ENCODE measurements around the gene NFASC. TPM values are rescaled to one million over a fixed set of nuclear protein-coding genes. Genes with fewer than 3 reads are reported as not detected.

NFASC gene
- total RNA-seq, 1 experiment from 2014 or later: 72.0 TPM

DNA sequence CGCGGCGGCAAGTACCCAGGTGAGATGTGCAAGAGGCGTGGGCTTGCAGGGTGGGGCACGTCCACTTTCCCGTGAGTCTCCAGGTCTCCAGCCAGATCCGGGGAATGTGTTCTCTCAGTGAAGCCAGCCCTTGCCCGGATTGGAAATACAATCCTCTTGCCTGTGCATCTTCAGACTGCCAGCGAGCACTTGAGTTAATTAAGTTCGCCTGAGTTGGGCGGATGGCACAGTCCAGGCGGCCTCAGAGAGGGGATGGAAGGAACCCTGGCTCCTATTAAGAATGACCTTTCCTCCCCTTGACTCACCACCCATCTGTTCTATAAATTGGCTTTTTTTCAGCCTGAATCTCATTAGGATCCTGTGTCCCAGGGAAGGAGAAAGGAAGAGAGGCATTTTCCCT, 139.0 kb downstream of the NFASC start:
- no peaks in the 10 kb centered on the region for H3K36me3 ChIP-seq
- peaks cover 3% of the 10 kb centered on the region; the same call in 1 of the 2 replicates for H3K4me1 ChIP-seq
- H3K4me3 ChIP-seq: no peak overlapping the region
- no peaks in the 10 kb centered on the region for H3K27me3 ChIP-seq
- no peak overlapping the region for H3K27ac ChIP-seq
- H3K9me3 ChIP-seq (replicated peaks): no peaks in the 10 kb centered on the region
- no peak for DNase-seq

GRCh38 chr1:205012391-205013140, 141.9 kb downstream of the NFASC start:
- Histone ChIP-seq H3K36me3 (no peaks in the 10 kb centered on the region), H3K9me3 (replicated peaks) (no peaks in the 10 kb centered on the region), H3K4me1 (peaks cover 3% of the 10 kb centered on the region; the same call in 1 of the 2 replicates), H3K27me3 (no peaks in the 10 kb centered on the region), H3K27ac (no peak overlapping the region), H3K4me3 (no peak overlapping the region)
- no peak for DNase-seq

DNA sequence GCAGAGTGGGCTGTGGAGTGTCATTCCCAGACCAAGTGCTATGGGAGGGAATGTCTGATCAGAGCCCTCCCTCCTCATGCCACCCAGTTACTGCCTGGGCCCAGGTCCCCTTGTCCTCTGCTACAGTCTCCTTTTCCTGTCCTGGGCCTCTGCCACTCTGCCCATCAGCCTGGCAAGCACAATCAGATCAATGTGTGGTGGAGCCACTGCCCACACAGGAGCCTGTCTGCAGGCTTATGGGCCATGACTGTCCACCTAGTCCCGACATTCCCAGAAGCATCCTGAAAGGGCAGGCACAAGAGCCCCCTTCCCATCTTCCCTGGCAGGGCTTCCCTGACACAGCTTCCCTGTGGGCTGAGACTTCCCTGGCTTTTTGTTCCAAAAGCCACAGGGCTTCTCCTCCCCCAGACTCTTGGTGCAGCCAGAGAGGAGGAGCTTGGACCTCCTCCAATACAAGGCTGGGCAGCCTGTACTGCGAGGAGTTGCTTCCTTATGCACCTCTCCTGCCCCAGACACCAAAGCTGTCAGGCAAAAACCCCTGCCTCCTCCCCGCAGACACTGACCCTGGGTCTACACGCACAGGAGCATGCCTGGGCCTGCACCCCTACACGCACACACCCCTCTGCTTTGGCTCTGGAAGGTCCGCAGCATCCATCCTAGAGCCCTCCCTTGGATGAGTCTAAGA, 143.2 kb downstream of the NFASC start:
- no peaks in the 10 kb centered on the region for H3K27me3 ChIP-seq
- no peak overlapping the region for H3K27ac ChIP-seq
- no peak overlapping the region for H3K4me3 ChIP-seq
- peak; percentile 30 to 58 for DNase-seq
- H3K4me1 ChIP-seq: peaks cover 3% of the 10 kb centered on the region; the same call in 1 of the 2 replicates
- H3K9me3 ChIP-seq (replicated peaks): no peaks in the 10 kb centered on the region
- H3K36me3 ChIP-seq: no peaks in the 10 kb centered on the region

DNA sequence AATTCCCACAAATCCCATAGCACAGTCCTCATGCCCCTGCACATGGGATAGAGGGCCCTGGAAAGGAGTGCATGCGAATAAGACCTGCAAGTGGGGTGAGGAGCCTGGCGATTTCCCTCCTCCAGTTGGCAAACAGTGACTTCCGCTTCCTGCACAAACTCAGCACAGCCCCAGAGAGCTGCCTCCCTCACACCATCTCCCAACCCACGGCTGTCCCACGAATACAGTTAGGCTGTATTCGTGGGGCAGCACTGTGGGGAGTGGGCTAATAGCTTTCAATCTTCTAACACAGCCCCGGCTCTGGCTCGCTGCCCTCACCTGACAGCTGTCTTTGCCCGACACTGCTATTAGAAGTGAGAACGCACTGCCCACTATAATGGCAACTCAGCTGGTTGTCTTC, 144.1 kb downstream of the NFASC start:
- H3K4me3 ChIP-seq: no peak overlapping the region
- H3K9me3 ChIP-seq (replicated peaks): no peaks in the 10 kb centered on the region
- H3K27me3 ChIP-seq: no peaks in the 10 kb centered on the region
- DNase-seq: no peak
- H3K36me3 ChIP-seq: no peaks in the 10 kb centered on the region
- peaks cover 3% of the 10 kb centered on the region; the same call in 1 of the 2 replicates for H3K4me1 ChIP-seq
- H3K27ac ChIP-seq: no peak overlapping the region

GRCh38 chr1:205015241-205015640, 144.6 kb downstream of the NFASC start:
- H3K36me3 ChIP-seq: no peaks in the 10 kb centered on the region
- no peaks in the 10 kb centered on the region for H3K27me3 ChIP-seq
- no peak overlapping the region for H3K4me3 ChIP-seq
- peaks cover 3% of the 10 kb centered on the region; the same call in 1 of the 2 replicates for H3K4me1 ChIP-seq
- H3K27ac ChIP-seq: no peak overlapping the region
- H3K9me3 ChIP-seq (replicated peaks): no peaks in the 10 kb centered on the region
- no peak for DNase-seq

GRCh38 chr1:205016075-205016474, 145.4 kb downstream of the NFASC start:
- H3K9me3 ChIP-seq (replicated peaks): no peaks in the 10 kb centered on the region
- H3K4me1 ChIP-seq: peaks cover 3% of the 10 kb centered on the region; the same call in 1 of the 2 replicates
- no peaks in the 10 kb centered on the region for H3K27me3 ChIP-seq
- H3K4me3 ChIP-seq: no peak overlapping the region
- no peak for DNase-seq
- no peak overlapping the region for H3K27ac ChIP-seq
- H3K36me3 ChIP-seq: no peaks in the 10 kb centered on the region

GRCh38 chr1:205016584-205016983, 145.9 kb downstream of the NFASC start:
- DNase-seq: no peak
- no peak overlapping the region for H3K27ac ChIP-seq
- no peaks in the 10 kb centered on the region for H3K9me3 ChIP-seq (replicated peaks)
- H3K36me3 ChIP-seq: no peaks in the 10 kb centered on the region
- no peak overlapping the region for H3K4me3 ChIP-seq
- H3K27me3 ChIP-seq: no peaks in the 10 kb centered on the region
- H3K4me1 ChIP-seq: peaks cover 3% of the 10 kb centered on the region; the same call in 1 of the 2 replicates

- Histone ChIP-seq H3K27me3 (no peaks in the 10 kb centered on the region), H3K36me3 (no peaks in the 10 kb centered on the region), H3K4me3 (no peak overlapping the region), H3K27ac (no peak overlapping the region), H3K9me3 (replicated peaks) (no peaks in the 10 kb centered on the region), H3K4me1 (peaks cover 3% of the 10 kb centered on the region; the same call in 1 of the 2 replicates)
- DNase-seq: no peak
Observed at GRCh38 chr1:205017001-205017400, 146.3 kb downstream of the NFASC start.

GRCh38 chr1:205017766-205018165, 147.1 kb downstream of the NFASC start:
- Histone ChIP-seq H3K27me3 (0 out of 2 replicates have a peak, but pooled peaks cover 5% of the 10 kb centered on the region), H3K4me1 (peaks cover 3% of the 10 kb centered on the region; the same call in 1 of the 2 replicates), H3K4me3 (no peak overlapping the region), H3K36me3 (no peaks in the 10 kb centered on the region), H3K9me3 (replicated peaks) (no peaks in the 10 kb centered on the region), H3K27ac (no peak overlapping the region)
- DNase-seq: no peak

GRCh38 chr1:205018381-205018780, 147.7 kb downstream of the NFASC start:
- DNase-seq: no peak
- Histone ChIP-seq H3K27ac (no peak overlapping the region), H3K4me3 (no peak overlapping the region), H3K4me1 (peaks cover 3% of the 10 kb centered on the region; the same call in 1 of the 2 replicates), H3K36me3 (no peaks in the 10 kb centered on the region), H3K9me3 (replicated peaks) (no peaks in the 10 kb centered on the region), H3K27me3 (0 out of 2 replicates have a peak, but pooled peaks cover 5% of the 10 kb centered on the region)

DNA sequence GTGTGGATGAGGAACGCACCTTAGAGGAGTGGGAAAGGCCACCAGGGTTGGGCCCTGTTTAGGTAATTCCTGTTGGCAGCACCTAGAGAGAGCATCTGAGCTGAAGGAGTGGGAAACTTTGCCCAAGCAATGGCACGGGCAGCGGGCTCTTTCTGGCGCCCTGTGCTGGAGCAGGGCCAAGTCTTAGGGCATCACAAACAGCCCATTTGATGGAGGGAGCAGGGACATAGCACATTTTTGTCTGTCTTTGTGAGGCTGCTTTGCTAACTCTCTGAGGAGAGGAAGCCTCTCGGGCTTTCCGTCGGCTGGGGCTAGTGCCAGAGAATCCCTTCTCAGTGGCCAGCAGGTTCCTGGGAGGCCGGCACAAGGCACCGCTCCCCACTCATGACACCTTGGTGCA, 149.8 kb downstream of the NFASC start:
- H3K27me3 ChIP-seq: 0 out of 2 replicates have a peak, but pooled peaks cover 9% of the 10 kb centered on the region

GRCh38 chr1:205024679-205025078, 154.0 kb downstream of the NFASC start:
- Histone ChIP-seq H3K4me1 (no peaks in the 10 kb centered on the region), H3K36me3 (no peaks in the 10 kb centered on the region), H3K9me3 (replicated peaks) (no peaks in the 10 kb centered on the region), H3K4me3 (no peak overlapping the region), H3K27ac (no peak overlapping the region), H3K27me3 (peaks cover 20% of the 10 kb centered on the region)
- no peak for DNase-seq

More for the DNA sequence above, 149.8 kb downstream of the NFASC start:
- Histone ChIP-seq H3K27ac (no peak overlapping the region), H3K4me3 (no peak overlapping the region), H3K36me3 (no peaks in the 10 kb centered on the region), H3K9me3 (replicated peaks) (no peaks in the 10 kb centered on the region), H3K4me1 (no peaks in the 10 kb centered on the region)
- no peak for DNase-seq

- no peak for DNase-seq
- peaks cover 26% of the 10 kb centered on the region for H3K27me3 ChIP-seq
- H3K4me3 ChIP-seq: no peak overlapping the region
- no peak overlapping the region for H3K27ac ChIP-seq
- H3K4me1 ChIP-seq: no peaks in the 10 kb centered on the region
- no peaks in the 10 kb centered on the region for H3K36me3 ChIP-seq
- no peaks in the 10 kb centered on the region for H3K9me3 ChIP-seq (replicated peaks)
Observed at GRCh38 chr1:205025239-205025638, 154.6 kb downstream of the NFASC start.

DNA sequence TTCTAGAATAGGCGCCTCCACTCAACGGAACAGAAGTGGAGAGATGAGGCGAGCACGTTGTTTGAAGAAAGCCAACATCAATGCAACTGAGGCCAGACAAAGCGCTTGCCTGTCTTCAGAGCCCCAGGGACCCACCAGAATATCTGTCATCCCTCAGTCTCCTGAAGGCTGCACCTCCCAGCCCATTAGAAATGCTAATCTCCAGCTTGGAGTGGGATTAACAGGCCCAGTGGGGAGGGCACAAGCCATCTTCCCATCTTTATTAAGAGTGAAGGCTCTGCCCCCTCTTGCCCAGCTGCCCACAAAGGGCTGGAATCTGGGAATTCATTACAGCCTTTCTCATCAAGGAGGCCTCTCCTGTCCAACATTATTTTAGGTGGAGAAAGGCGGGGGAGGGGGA, 155.5 kb downstream of the NFASC start:
- H3K27ac ChIP-seq: no peak overlapping the region

DNA sequence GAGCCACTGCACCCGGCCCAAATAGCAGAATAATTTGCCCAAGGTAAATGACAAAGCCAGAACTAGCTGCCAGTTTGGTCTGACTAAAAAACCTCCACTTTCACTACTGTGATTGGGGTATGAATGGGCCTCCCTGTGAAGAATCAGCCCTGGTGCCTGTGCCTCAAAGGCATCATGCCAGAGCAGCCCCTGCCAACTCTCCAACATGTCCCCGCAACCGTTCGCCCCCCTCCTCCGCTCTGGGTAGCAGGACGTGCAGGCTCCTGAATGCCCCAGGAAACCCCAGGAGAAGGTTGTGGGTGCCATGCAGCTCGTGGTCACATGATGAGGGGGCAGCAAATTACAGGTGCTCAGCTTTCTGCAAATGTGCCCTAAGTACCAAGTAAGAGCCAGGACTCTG, 157.7 kb downstream of the NFASC start:
- Histone ChIP-seq H3K4me1 (no peaks in the 10 kb centered on the region), H3K9me3 (replicated peaks) (no peaks in the 10 kb centered on the region), H3K36me3 (no peaks in the 10 kb centered on the region), H3K27me3 (peaks cover 26% of the 10 kb centered on the region), H3K27ac (no peak overlapping the region), H3K4me3 (no peak overlapping the region)
- DNase-seq: no peak

More for the DNA sequence above, 155.5 kb downstream of the NFASC start:
- no peaks in the 10 kb centered on the region for H3K9me3 ChIP-seq (replicated peaks)
- H3K4me1 ChIP-seq: no peaks in the 10 kb centered on the region
- peaks cover 31% of the 10 kb centered on the region for H3K27me3 ChIP-seq
- DNase-seq: no peak
- H3K36me3 ChIP-seq: no peaks in the 10 kb centered on the region
- no peak overlapping the region for H3K4me3 ChIP-seq

Data from SJCRH30 (cell line).